Heart right ventricle (tissue), 16 donors: ENCODE measurements around the gene OR6A2. TPM values are rescaled to one million over a fixed set of nuclear protein-coding genes. Genes with fewer than 3 reads are reported as not detected.

Source experiments
- ATAC-seq, 8 donors: fragments of 200-7000 bp; cut with Tn5 transposase; one replicate each; pipeline ENCODE4 v1.9.1; 2020; ENCODE audit warnings: mild to moderate bottlenecking in 8 of 8, moderate library complexity in 8 of 8, moderate number of reproducible peaks in 1 of 8
- DNase-seq, 2 donors: peaks; one replicate each; pipeline ENCODE4 v3.0.0-alpha.2; 2020
- H3K27ac ChIP-seq, 10 donors: fragments of 200-600 bp; sonication (generic) in 2 of 10; one replicate each; pipeline versions ENCODE4 v1.5.0 to v1.8.0; 2020 to 2022; ENCODE audit warnings: mild to moderate bottlenecking in 3 of 10
- H3K27me3 ChIP-seq, 7 donors: fragments of 200-600 bp; one replicate each; pipeline ENCODE4 v1.8.0; 2021 to 2022; ENCODE audit warnings: mild to moderate bottlenecking in 2 of 7
- H3K36me3 ChIP-seq, 9 donors: fragments of 200-600 bp; sonication (generic) in 1 of 9; one replicate each; pipeline versions ENCODE4 v1.5.0 to v1.8.0; 2020 to 2022; ENCODE audit warnings: mild to moderate bottlenecking in 2 of 9
- H3K4me1 ChIP-seq, 9 donors: fragments of 200-600 bp; sonication (generic) in 1 of 9; one replicate each; pipeline versions ENCODE4 v1.5.0 to v1.8.0; 2020 to 2022; ENCODE audit warnings: mild to moderate bottlenecking in 4 of 9
- H3K4me3 ChIP-seq, 10 donors: fragments of 200-600 bp; sonication (generic) in 2 of 10; one replicate each; pipeline versions ENCODE4 v1.5.0 to v1.8.0; 2020 to 2022; ENCODE audit warnings: mild to moderate bottlenecking in 7 of 10, moderate library complexity in 2 of 10
- H3K9me3 ChIP-seq, 11 donors: fragments of 200-600 bp in 10 of 11; sonication (generic) in 2 of 11; one replicate each; pipeline versions ENCODE4 v1.5.0 to v1.8.0; 2013 to 2022; ENCODE audit warnings: mild to moderate bottlenecking in 2 of 11, control low read depth in 1 of 11, moderate library complexity in 1 of 11
- CTCF ChIP-seq, 9 donors: fragments of 200-600 bp; sonication (generic) in 2 of 9; IDR thresholded peaks; one replicate each; pipeline versions ENCODE4 v1.5.0 to v1.8.0; 2021 to 2022; ENCODE audit warnings: antibody characterized with exemption in 9 of 9, mild to moderate bottlenecking in 5 of 9, moderate library complexity in 1 of 9
- WGBS, 2 donors: extraction: QIAGEN DNeasy Blood & Tissue Kit; methylation state at CpG; one replicate each; pipeline ENCODE4 v1.1.7; 2013; ENCODE audit warnings: inconsistent platforms in 1 of 2; 5-methylcytosine and 5-hydroxymethylcytosine counted together
- intact Hi-C, 10 donors: fragments of 100-400 bp; cut with DNase I; formaldehyde crosslinking; loops; one replicate each; pipeline versions ENCODE4 v1.11.1 to v1.14.2; 2022
- polyA plus RNA-seq, 2 donors: library from polyadenylated mRNA; stranded (reverse); fragments of 200-250 nt; gene quantifications; one replicate each; pipeline ENCODE4 v1.2.3, GENCODE V29; 2013
- total RNA-seq, 10 donors: library from RNA; stranded (reverse); fragmentation: NEBNext Ultra II Directional in 3 of 10; extraction: Animal tissue kit (Norgen Biotek cat#: 25700) in 3 of 10; gene quantifications; one replicate each; pipeline versions ENCODE4 v1.2.1 to v1.2.4, GENCODE V29; 2021 to 2023
- donor health status: Arrhythmogenic right ventricular cardiomyopathy.
- donor health status: ischemic (EF 13 %, LVEDD 7.1; RV severe dilation, severe dysfunction).
- donor health status: healthy with polysubstance abuse.
- donor health status: DM: no; HTN: yes; CAD: no.
- donor health status: DM: no; HTN: no; CAD: no.
- donor health status: ischemic (EF 25% LVEDD 6.9; RV normal size, moderate dysfunction).
- donor health status: ischemic (EF 25% LVEDD 5.7; RV mildly dilated, moderate dysfunction).
- donor health status: healthy.
- donor health status: DM: yes; HTN: yes; CAD: no.
- donor health status: Ischemic cardiomyopathy.
- donor health status: ischemic (EF 35%, LVEDD 5.7; RV mildly dilated, moderate dysfunction).
- donor health status: nonischemic (EF 11% LVEDD 7.7; RV severe dilation, severe dysfunction).
- donor health status: DM: yes; HTN: yes; CAD: no.
- donor health status: PGD.
- donor health status: ischemic (EF 29% LVEDD 5.4; RV normal size, mild dysfunction).
- donor health status: nonischemic (EF 23%, LVEDD 6.1; RV moderate dilation, normal function).

Gene OR6A2
- total and polyA plus RNA-seq, 12 donors: not detected

- H3K4me3 ChIP-seq: peak overlapping the region in 6 of 10 donors; percentile 44 to 56 (median 50)
- H3K36me3 ChIP-seq: no peaks in the 10 kb centered on the region
- ATAC-seq (no peak), DNase-seq (no peak)
- H3K9me3 ChIP-seq: no peaks in the 10 kb centered on the region
- H3K27ac ChIP-seq: peak overlapping the region in 9 of 10 donors; percentile 1 to 92 (median 82)
- intact Hi-C loops: no loop called here
- H3K4me1 ChIP-seq: peaks cover 0 to 60% (median 10%) of the 10 kb centered on the region in 9 donors
- no peaks in the 10 kb centered on the region for H3K27me3 ChIP-seq
- 72 to 78% methylated on average over 4 of the region's 4 CpGs for WGBS, 2 donors
- TF ChIP-seq CTCF (IDR thresholded peaks at IDR 0.05): no peak
These were observed 54.5 kb downstream of the OR6A2 start for GRCh38 chr11:6745018-6745417.

GRCh38 chr11:6742260-6742659 is 57.2 kb downstream of the OR6A2 start:
- Histone ChIP-seq H3K27me3 (no peaks in the 10 kb centered on the region), H3K36me3 (no peaks in the 10 kb centered on the region), H3K27ac (no peak overlapping the region), H3K4me1 (peaks cover 0 to 76% (median 11%) of the 10 kb centered on the region in 9 donors), H3K9me3 (no peaks in the 10 kb centered on the region), H3K4me3 (peak overlapping the region in 1 of 10 donors; percentile 56)
- 70 to 82% methylated on average over 7 of the region's 7 CpGs for whole genome bisulfite sequencing, 2 donors
- ATAC-seq (no peak), DNase-seq (no peak)
- no peak for TF ChIP-seq CTCF (IDR thresholded peaks at IDR 0.05)
- intact Hi-C loops: no loop called here

Other genes starting within 250 kb of the OR6A2 start
- 10 to 100 TPM; 12.1 to 23.3 (median 20.5) TPM for gene RRP8, start 196.1 kb downstream of the OR6A2 start, total RNA-seq
- 10 to 100 TPM; 16.1 to 23.0 TPM for gene RRP8, start 196.1 kb downstream of the OR6A2 start, polyA plus RNA-seq
- 100 to 1,000 TPM; 150 to 247 (median 204) TPM for gene ILK, start 195.9 kb downstream of the OR6A2 start, total RNA-seq
- 100 to 1,000 TPM; 213 to 244 TPM for gene ILK, start 195.9 kb downstream of the OR6A2 start, polyA plus RNA-seq
- gene TAF10, start 187.5 kb downstream of the OR6A2 start, total RNA-seq: 100 to 1,000 TPM in 1 of 10 donors, 10 to 100 TPM in 9; 78.0 to 101 (median 89.7) TPM
- gene TAF10, start 187.5 kb downstream of the OR6A2 start, polyA plus RNA-seq: 100 to 1,000 TPM in 1 of 2 donors, 10 to 100 TPM in 1; 93.3 to 254 TPM
- gene TPP1, start 180.3 kb downstream of the OR6A2 start, total RNA-seq: 100 to 1,000 TPM in 2 of 10 donors, 10 to 100 TPM in 8; 56.3 to 132 (median 72.6) TPM
- 10 to 100 TPM; 31.9 to 34.6 TPM for gene TPP1, start 180.3 kb downstream of the OR6A2 start, polyA plus RNA-seq
- gene DCHS1, start 143.9 kb downstream of the OR6A2 start, total RNA-seq: 10 to 100 TPM in 3 of 10 donors, 1 to 10 TPM in 7; 7.1 to 12.4 (median 8.7) TPM
- 1 to 10 TPM; 4.1 to 6.7 TPM for gene DCHS1, start 143.9 kb downstream of the OR6A2 start, polyA plus RNA-seq
- 10 to 100 TPM; 36.7 to 61.4 (median 45.5) TPM for gene MRPL17, start 116.3 kb downstream of the OR6A2 start, total RNA-seq
- gene MRPL17, start 116.3 kb downstream of the OR6A2 start, polyA plus RNA-seq: 10 to 100 TPM; 55.2 to 69.1 TPM
- not detected for gene OR2AG2, start 27.7 kb downstream of the OR6A2 start, total RNA-seq
- gene OR2AG2, start 27.7 kb downstream of the OR6A2 start, polyA plus RNA-seq: not detected
- not detected for gene OR2AG1, start 16.7 kb downstream of the OR6A2 start, total RNA-seq
- gene OR2AG1, start 16.7 kb downstream of the OR6A2 start, polyA plus RNA-seq: not detected
- not detected for gene OR10A5, start 46.0 kb upstream of the OR6A2 start, total RNA-seq
- not detected for gene OR10A5, start 46.0 kb upstream of the OR6A2 start, polyA plus RNA-seq
- gene OR10A2, start 63.4 kb upstream of the OR6A2 start, total RNA-seq: not detected
- gene OR10A2, start 63.4 kb upstream of the OR6A2 start, polyA plus RNA-seq: not detected
- not detected for gene OR10A4, start 76.9 kb upstream of the OR6A2 start, total RNA-seq
- gene OR10A4, start 76.9 kb upstream of the OR6A2 start, polyA plus RNA-seq: not detected
- gene OR2D2, start 92.8 kb upstream of the OR6A2 start, total RNA-seq: not detected
- gene OR2D2, start 92.8 kb upstream of the OR6A2 start, polyA plus RNA-seq: not detected
- gene OR2D3, start 121.3 kb upstream of the OR6A2 start, total RNA-seq: not detected
- not detected for gene OR2D3, start 121.3 kb upstream of the OR6A2 start, polyA plus RNA-seq
- under 1 TPM in 9 of 10 donors, not detected in 1; 0.19 to 0.52 (median 0.33) TPM for gene ZNF215, start 126.7 kb upstream of the OR6A2 start, total RNA-seq
- under 1 TPM; 0.15 to 0.19 TPM for gene ZNF215, start 126.7 kb upstream of the OR6A2 start, polyA plus RNA-seq
- gene ZNF214, start 220.7 kb upstream of the OR6A2 start, total RNA-seq: 1 to 10 TPM in 6 of 10 donors, under 1 TPM in 4; 0.61 to 2.0 (median 1.3) TPM
- under 1 TPM; 0.22 to 0.68 TPM for gene ZNF214, start 220.7 kb upstream of the OR6A2 start, polyA plus RNA-seq
- gene NLRP14, start 220.8 kb upstream of the OR6A2 start, total RNA-seq: under 1 TPM in 2 of 10 donors, not detected in 8; 0.07 to 0.11 TPM
- gene NLRP14, start 220.8 kb upstream of the OR6A2 start, polyA plus RNA-seq: not detected